ENCODE results near the gene OR6B2.

GRCh38 chr2:240064898-240065297 lies 34.7 kb upstream of the OR6B2 start:
- TF ChIP-seq CTCF (IDR thresholded peaks at IDR 0.05) (no peak), POLR2A (IDR thresholded peaks at IDR 0.05) (no peak)

Measured in esophagus squamous epithelium (tissue), 4 donors.